Mesendoderm (in vitro differentiated cells): ENCODE results near the gene TACR1.

Source experiments
- DNase-seq: peaks from one replicate; pipeline ENCODE4 v3.0.0; 2013
- H2AK5ac ChIP-seq: 2 replicates; pipeline ENCODE4 v1.6.1; 2013; ENCODE audit warnings: low read length, inconsistent platforms
- H2BK120ac ChIP-seq: 2 replicates; pipeline ENCODE4 v1.6.1; 2013; ENCODE audit warnings: low read depth, mild to moderate bottlenecking, low read length, moderate library complexity, mixed read lengths
- H2BK15ac ChIP-seq: replicated peaks from 2 replicates; pipeline ENCODE4 v1.6.1; 2013; ENCODE audit warnings: low read depth, mild to moderate bottlenecking, moderate library complexity
- H2BK5ac ChIP-seq: 2 replicates; pipeline ENCODE4 v1.6.1; 2013; ENCODE audit warnings: low read length, inconsistent platforms
- H3K18ac ChIP-seq: 2 replicates; pipeline ENCODE4 v1.6.1; 2013; ENCODE audit warnings: mild to moderate bottlenecking, low read length, mixed read lengths
- H3K23ac ChIP-seq: one replicate; pipeline ENCODE4 v1.6.1; 2013; ENCODE audit warnings: low read length
- H3K27ac ChIP-seq: 2 replicates; pipeline ENCODE4 v1.5.1; 2013; ENCODE audit warnings: low read depth, mild to moderate bottlenecking, inconsistent platforms, low read length, moderate library complexity
- H3K27me3 ChIP-seq: 2 replicates; pipeline ENCODE4 v1.6.1; 2013; ENCODE audit warnings: low read length, control low read depth, mild to moderate bottlenecking, inconsistent platforms; ENCODE audit not compliant: insufficient read depth, poor library complexity
- H3K36me3 ChIP-seq: 2 replicates; pipeline ENCODE4 v1.6.1; 2013; ENCODE audit warnings: low read length, inconsistent platforms; ENCODE audit not compliant: control insufficient read depth, insufficient read depth
- H3K4ac ChIP-seq: one replicate; pipeline ENCODE4 v1.6.1; 2013; ENCODE audit warnings: low read depth, mild to moderate bottlenecking, low read length, moderate library complexity
- H3K4me1 ChIP-seq: 2 replicates; pipeline ENCODE4 v1.6.1; 2013; ENCODE audit warnings: low read depth, low read length, inconsistent platforms; ENCODE audit not compliant: control insufficient read depth
- H3K4me2 ChIP-seq: 2 replicates; pipeline ENCODE4 v1.6.1; 2013; ENCODE audit warnings: low read length
- H3K4me3 ChIP-seq: 2 replicates; pipeline ENCODE4 v1.5.1; 2013; ENCODE audit warnings: mild to moderate bottlenecking, low read length
- H3K56ac ChIP-seq: one replicate; pipeline ENCODE4 v1.6.1; 2013; ENCODE audit warnings: low read length
- H3K79me1 ChIP-seq: 2 replicates; pipeline ENCODE4 v1.6.1; 2013; ENCODE audit warnings: low read length, inconsistent platforms
- H3K79me2 ChIP-seq: 2 replicates; pipeline ENCODE4 v1.6.1; 2013; ENCODE audit warnings: mild to moderate bottlenecking, low read length; ENCODE audit not compliant: control insufficient read depth, insufficient read depth
- H3K9ac ChIP-seq: 2 replicates; pipeline ENCODE4 v1.6.1; 2013; ENCODE audit warnings: low read length, inconsistent platforms
- H4K5ac ChIP-seq: one replicate; pipeline ENCODE4 v1.6.1; 2013; ENCODE audit warnings: low read length
- H4K8ac ChIP-seq: one replicate; pipeline ENCODE4 v1.6.1; 2013; ENCODE audit warnings: low read depth, mild to moderate bottlenecking, control low read depth, low read length, moderate library complexity
- WGBS: extraction: QIAGEN DNeasy Blood & Tissue Kit; methylation state at CpG from one replicate; pipeline ENCODE4 v1.1.7; 2013; ENCODE audit warnings: low lambda C conversion rate, missing lambda C conversion rate; ENCODE audit not compliant: insufficient coverage; ENCODE audit errors: extremely low coverage; 5-methylcytosine and 5-hydroxymethylcytosine counted together
- small RNA-seq: library from polyadenylated mRNA; stranded (forward); fragments of <200 nt; extraction: miRNeasy Mini kit (QIAGEN cat#:217004); gene quantifications from one replicate; pipeline ENCODE3, GENCODE V24; 2013; ENCODE audit not compliant: insufficient read depth

The TACR1 gene

DNA sequence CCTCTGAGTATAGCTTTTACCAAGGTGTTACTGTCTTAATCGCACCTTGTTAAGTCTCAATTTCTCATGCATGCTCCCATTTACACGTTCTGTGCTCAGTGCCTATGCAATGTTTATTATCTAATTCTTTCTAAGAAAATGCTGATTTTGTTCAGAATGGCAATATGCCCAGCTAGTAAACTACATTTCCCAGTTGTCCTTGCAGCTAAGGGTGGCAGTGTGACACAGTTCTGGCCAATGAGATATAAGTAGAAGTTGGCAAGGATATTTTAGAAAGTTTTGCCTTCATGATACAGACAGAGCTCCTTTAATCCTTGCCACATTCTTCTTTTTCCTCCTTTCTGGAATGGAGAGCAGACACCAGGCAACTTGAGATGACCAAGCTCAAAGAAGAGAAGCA, 195.5 kb downstream of the TACR1 start:
- Histone ChIP-seq H3K36me3 (no peaks in the 10 kb centered on the region), H3K4me2 (no peak overlapping the region), H2BK15ac (no peak overlapping the region), H4K8ac (no peak overlapping the region), H3K23ac (no peak overlapping the region), H2BK120ac (no peak overlapping the region), H3K79me1 (no peaks in the 10 kb centered on the region), H4K5ac (no peak overlapping the region), H3K27ac (no peak overlapping the region), H3K27me3 (no peaks in the 10 kb centered on the region), H2BK5ac (no peak overlapping the region), H3K4me3 (no peak overlapping the region), H3K79me2 (no peaks in the 10 kb centered on the region), H3K56ac (no peak overlapping the region), H2AK5ac (no peak overlapping the region), H3K18ac (no peak overlapping the region), H3K9ac (no peak overlapping the region), H3K4ac (no peak overlapping the region), H3K4me1 (no peaks in the 10 kb centered on the region)
- WGBS: no CpG with 5 or more reads among the region's 2 CpGs
- DNase-seq: no peak

DNA sequence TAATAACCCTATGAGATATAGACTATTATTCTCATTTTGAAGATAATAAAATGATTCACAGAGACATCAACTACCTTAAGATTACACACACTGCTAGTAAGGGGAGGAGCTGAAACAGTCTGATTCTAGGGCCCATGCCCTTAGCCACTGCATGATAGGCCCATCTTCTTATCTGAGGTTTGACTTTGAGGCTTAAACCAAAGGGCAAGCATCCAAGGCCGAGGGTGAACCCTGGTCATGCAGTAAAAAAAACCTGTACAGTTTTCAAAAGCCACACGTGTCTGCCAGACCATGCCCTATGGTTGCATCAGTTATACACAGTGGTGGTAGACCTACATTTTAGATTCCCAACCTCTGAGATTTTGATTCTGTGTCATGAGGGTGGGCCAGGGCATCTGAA, 196.0 kb downstream of the TACR1 start:
- H4K8ac ChIP-seq: no peak overlapping the region
- H3K18ac ChIP-seq: no peak overlapping the region
- no peaks in the 10 kb centered on the region for H3K79me2 ChIP-seq
- H3K4me1 ChIP-seq: no peaks in the 10 kb centered on the region
- H3K23ac ChIP-seq: no peak overlapping the region
- H3K9ac ChIP-seq: no peak overlapping the region
- no peak overlapping the region for H2AK5ac ChIP-seq
- no CpG with 5 or more reads among the region's 2 CpGs for WGBS
- H3K56ac ChIP-seq: no peak overlapping the region
- no peaks in the 10 kb centered on the region for H3K27me3 ChIP-seq
- DNase-seq: no peak
- no peak overlapping the region for H3K4me3 ChIP-seq
- H3K4me2 ChIP-seq: no peak overlapping the region
- no peak overlapping the region for H3K4ac ChIP-seq
- H3K27ac ChIP-seq: no peak overlapping the region
- H2BK5ac ChIP-seq: no peak overlapping the region
- no peaks in the 10 kb centered on the region for H3K36me3 ChIP-seq
- H2BK15ac ChIP-seq: no peak overlapping the region
- H2BK120ac ChIP-seq: no peak overlapping the region
- H4K5ac ChIP-seq: no peak overlapping the region
- no peaks in the 10 kb centered on the region for H3K79me1 ChIP-seq

- DNase-seq: no peak
- H3K79me2 ChIP-seq: no peaks in the 10 kb centered on the region
- no peak overlapping the region for H4K8ac ChIP-seq
- H3K23ac ChIP-seq: no peak overlapping the region
- no CpG with 5 or more reads among the region's 3 CpGs for WGBS
- no peaks in the 10 kb centered on the region for H3K4me1 ChIP-seq
- no peak overlapping the region for H3K27ac ChIP-seq
- H2BK120ac ChIP-seq: no peak overlapping the region
- no peak overlapping the region for H2BK5ac ChIP-seq
- no peak overlapping the region for H3K9ac ChIP-seq
- H2AK5ac ChIP-seq: no peak overlapping the region
- no peaks in the 10 kb centered on the region for H3K36me3 ChIP-seq
- H3K27me3 ChIP-seq: no peaks in the 10 kb centered on the region
- H3K4me3 ChIP-seq: no peak overlapping the region
- no peak overlapping the region for H4K5ac ChIP-seq
- no peak overlapping the region for H2BK15ac ChIP-seq
- H3K4ac ChIP-seq: no peak overlapping the region
- H3K18ac ChIP-seq: no peak overlapping the region
- H3K56ac ChIP-seq: no peak overlapping the region
- H3K79me1 ChIP-seq: no peaks in the 10 kb centered on the region
- no peak overlapping the region for H3K4me2 ChIP-seq
Observed at GRCh38 chr2:75002007-75002406, 197.3 kb downstream of the TACR1 start.

GRCh38 chr2:74999468-74999867, 199.9 kb downstream of the TACR1 start:
- H2BK5ac ChIP-seq: no peak overlapping the region
- no peak overlapping the region for H4K8ac ChIP-seq
- H3K23ac ChIP-seq: no peak overlapping the region
- H3K18ac ChIP-seq: no peak overlapping the region
- no peak overlapping the region for H3K56ac ChIP-seq
- H3K36me3 ChIP-seq: no peaks in the 10 kb centered on the region
- no peak overlapping the region for H2BK120ac ChIP-seq
- H3K4ac ChIP-seq: no peak overlapping the region
- no peaks in the 10 kb centered on the region for H3K79me2 ChIP-seq
- no peak overlapping the region for H2BK15ac ChIP-seq
- H3K4me2 ChIP-seq: no peak overlapping the region
- no peak overlapping the region for H3K9ac ChIP-seq
- no peaks in the 10 kb centered on the region for H3K4me1 ChIP-seq
- no peaks in the 10 kb centered on the region for H3K27me3 ChIP-seq
- no peak overlapping the region for H4K5ac ChIP-seq
- WGBS: no CpG with 5 or more reads among the region's 5 CpGs
- no peak overlapping the region for H3K27ac ChIP-seq
- H2AK5ac ChIP-seq: no peak overlapping the region
- no peaks in the 10 kb centered on the region for H3K79me1 ChIP-seq
- H3K4me3 ChIP-seq: no peak overlapping the region
- DNase-seq: no peak

Small RNA genes lying within 50 kb of the gene (small RNA-seq; reads per million reads assigned to genes)
- gene MIR5000: 9.8 reads per million, percentile 86 among the genes with 10 or more reads in this experiment
